ENCODE measurements around the gene SCGB3A1.

SCGB3A1 gene

DNA sequence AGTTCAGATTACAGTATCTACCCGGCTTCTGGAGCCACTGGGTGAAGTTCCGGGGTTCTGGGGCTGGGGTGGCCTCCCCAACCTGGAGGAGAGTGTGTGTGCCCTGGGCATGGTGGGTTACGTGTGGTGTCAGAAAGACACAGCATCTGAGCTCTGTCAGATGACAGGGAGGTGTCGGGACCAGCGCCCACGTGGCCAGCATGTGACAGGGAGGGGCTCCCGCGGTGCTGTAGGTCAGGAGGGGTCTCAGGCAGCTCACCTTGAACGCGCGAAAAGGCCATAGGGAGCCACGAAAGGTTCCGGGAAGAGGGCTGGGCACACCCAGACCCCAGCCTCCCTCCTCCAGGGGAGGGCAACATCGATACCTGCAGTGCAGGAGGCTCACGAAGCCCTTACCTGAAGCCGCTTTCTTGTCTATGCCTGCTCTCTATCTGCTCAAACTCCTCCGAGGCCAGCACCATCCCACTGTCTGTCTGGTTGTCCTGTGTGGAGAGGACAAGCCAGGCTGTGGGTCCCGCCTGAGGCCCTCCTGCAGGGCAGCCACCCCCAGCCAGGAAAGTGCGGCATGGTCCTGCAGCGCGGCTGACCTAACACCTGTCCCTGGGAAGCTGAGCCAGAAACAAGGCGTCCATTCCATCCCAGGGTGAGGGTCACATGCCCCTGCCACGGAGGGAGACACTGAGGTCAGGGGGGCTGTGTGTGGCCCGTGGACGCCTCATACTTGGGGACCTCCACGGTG lies 17.4 kb upstream of the SCGB3A1 start:
- H3K9me2 ChIP-seq (replicated peaks; ENCODE audit: low read depth, low read length), result no peaks in the 10 kb centered on the region
- H3K9me3 ChIP-seq (ENCODE audit: insufficient read depth, low read depth, low read length), result no peaks in the 10 kb centered on the region
- no peak overlapping the region for H2AFZ ChIP-seq (ENCODE audit: low read length)
- no peaks in the 10 kb centered on the region for H3K4me1 ChIP-seq (ENCODE audit: insufficient read depth, low read length, poor library complexity, severe bottlenecking)
- H3K36me3 ChIP-seq (ENCODE audit: insufficient read depth, low read length), result no peaks in the 10 kb centered on the region
- no peak overlapping the region for H3K4me2 ChIP-seq (ENCODE audit: low read depth, low read length, poor library complexity, severe bottlenecking)
- H3K27me3 ChIP-seq (ENCODE audit: insufficient read depth, low read length, poor library complexity, severe bottlenecking), result no peaks in the 10 kb centered on the region
- no peaks in the 10 kb centered on the region for H3K79me2 ChIP-seq (ENCODE audit: insufficient read depth, low read length)
- no peak overlapping the region for H3K4me3 ChIP-seq (ENCODE audit: low read length, poor library complexity, severe bottlenecking)
- no peak overlapping the region for H3K9ac ChIP-seq (ENCODE audit: low read depth, low read length, poor library complexity, severe bottlenecking)
- TF ChIP-seq EZH2phosphoT487 (IDR thresholded peaks at IDR 0.05; ENCODE audit: borderline replicate concordance), result no peak
- TF ChIP-seq, protein P1, sequence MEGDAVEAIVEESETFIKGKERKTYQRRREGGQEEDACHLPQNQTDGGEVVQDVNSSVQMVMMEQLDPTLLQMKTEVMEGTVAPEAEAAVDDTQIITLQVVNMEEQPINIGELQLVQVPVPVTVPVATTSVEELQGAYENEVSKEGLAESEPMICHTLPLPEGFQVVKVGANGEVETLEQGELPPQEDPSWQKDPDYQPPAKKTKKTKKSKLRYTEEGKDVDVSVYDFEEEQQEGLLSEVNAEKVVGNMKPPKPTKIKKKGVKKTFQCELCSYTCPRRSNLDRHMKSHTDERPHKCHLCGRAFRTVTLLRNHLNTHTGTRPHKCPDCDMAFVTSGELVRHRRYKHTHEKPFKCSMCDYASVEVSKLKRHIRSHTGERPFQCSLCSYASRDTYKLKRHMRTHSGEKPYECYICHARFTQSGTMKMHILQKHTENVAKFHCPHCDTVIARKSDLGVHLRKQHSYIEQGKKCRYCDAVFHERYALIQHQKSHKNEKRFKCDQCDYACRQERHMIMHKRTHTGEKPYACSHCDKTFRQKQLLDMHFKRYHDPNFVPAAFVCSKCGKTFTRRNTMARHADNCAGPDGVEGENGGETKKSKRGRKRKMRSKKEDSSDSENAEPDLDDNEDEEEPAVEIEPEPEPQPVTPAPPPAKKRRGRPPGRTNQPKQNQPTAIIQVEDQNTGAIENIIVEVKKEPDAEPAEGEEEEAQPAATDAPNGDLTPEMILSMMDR (conservative IDR thresholded peaks at IDR 0.05; ENCODE audit: low read length), result no peak
- H4K20me1 ChIP-seq (ENCODE audit: insufficient read depth, low read length, poor library complexity, severe bottlenecking), result no peaks in the 10 kb centered on the region
- H3F3A ChIP-seq (ENCODE audit: low read depth), result no peaks in the 10 kb centered on the region

DNA sequence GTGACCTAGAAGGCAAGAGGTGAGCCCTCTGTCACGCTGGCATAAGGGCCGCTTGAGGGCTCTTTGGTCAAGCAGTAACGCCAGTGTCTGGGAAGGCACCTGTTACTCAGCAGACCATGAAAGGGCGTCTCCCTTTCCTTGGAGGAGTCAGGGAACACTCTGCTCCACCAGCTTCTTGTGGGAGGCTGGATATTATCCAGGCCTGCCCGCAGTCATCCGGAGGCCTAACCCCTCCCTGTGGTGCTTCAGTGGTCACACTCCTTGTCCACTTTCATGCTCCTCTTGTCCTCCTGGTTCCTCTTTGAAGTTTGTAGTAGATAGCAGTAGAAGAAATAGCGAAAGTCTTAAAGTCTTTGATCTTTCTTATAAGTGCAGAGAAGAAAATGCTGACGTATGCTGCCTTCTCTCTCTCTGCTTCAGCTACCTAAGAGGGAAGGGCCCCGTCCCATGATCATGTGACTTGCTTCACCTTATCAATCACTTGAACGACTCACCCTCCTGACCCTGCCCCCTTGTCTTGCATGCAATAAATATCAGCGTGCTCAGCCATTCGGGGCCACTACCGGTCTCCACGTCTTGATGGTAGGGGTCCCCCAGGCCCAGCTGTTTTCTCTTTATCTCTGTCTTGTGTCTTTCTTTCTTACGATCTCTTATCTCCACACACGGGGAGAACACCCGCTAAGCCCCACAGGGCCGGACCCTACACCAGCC lies 16.7 kb upstream of the SCGB3A1 start:
- no peak overlapping the region for H3K9ac ChIP-seq (ENCODE audit: low read depth, low read length, poor library complexity, severe bottlenecking)
- no peaks in the 10 kb centered on the region for H4K20me1 ChIP-seq (ENCODE audit: insufficient read depth, low read length, poor library complexity, severe bottlenecking)
- H3K79me2 ChIP-seq (ENCODE audit: insufficient read depth, low read length), result no peaks in the 10 kb centered on the region
- no peak overlapping the region for H3K4me2 ChIP-seq (ENCODE audit: low read depth, low read length, poor library complexity, severe bottlenecking)
- no peak for TF ChIP-seq EZH2phosphoT487 (IDR thresholded peaks at IDR 0.05; ENCODE audit: borderline replicate concordance)
- TF ChIP-seq, protein P1 (conservative IDR thresholded peaks at IDR 0.05; ENCODE audit: low read length), result no peak
- H3K4me3 ChIP-seq (ENCODE audit: low read length, poor library complexity, severe bottlenecking), result no peak overlapping the region
- no peaks in the 10 kb centered on the region for H3K9me2 ChIP-seq (replicated peaks; ENCODE audit: low read depth, low read length)
- no peaks in the 10 kb centered on the region for H3K27me3 ChIP-seq (ENCODE audit: insufficient read depth, low read length, poor library complexity, severe bottlenecking)
- no peaks in the 10 kb centered on the region for H3K4me1 ChIP-seq (ENCODE audit: insufficient read depth, low read length, poor library complexity, severe bottlenecking)
- no peak overlapping the region for H2AFZ ChIP-seq (ENCODE audit: low read length)
- H3K36me3 ChIP-seq (ENCODE audit: insufficient read depth, low read length), result no peaks in the 10 kb centered on the region
- H3K9me3 ChIP-seq (ENCODE audit: insufficient read depth, low read depth, low read length), result no peaks in the 10 kb centered on the region
- no peaks in the 10 kb centered on the region for H3F3A ChIP-seq (ENCODE audit: low read depth)

DNA sequence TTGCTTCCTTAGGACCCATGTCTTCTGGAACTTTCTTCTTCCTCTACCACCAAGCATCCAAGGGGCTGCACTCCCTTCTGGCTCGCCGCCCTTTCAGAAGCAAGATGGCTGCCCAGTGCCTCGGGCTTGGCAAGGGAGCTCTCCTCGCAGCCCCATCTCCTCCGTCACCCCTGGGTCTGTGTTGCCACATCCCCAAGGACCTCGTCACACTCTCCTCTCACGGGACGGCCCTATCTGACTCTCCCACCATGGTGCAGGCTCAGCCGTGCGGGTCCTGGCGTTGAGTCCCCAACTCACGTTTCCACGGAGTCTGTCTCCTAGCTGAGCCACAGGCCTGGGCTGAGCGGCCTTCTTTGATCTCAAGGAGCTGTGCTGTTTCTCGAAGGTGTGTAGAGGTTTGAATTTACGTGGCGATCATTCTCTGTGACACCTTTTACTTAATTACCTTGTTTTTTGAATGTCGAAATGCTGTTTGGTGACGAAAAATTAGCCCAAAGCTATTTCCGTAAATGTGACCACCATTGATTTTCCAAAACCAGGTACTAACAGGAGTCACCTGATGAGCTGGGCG lies 15.0 kb upstream of the SCGB3A1 start:
- H4K20me1 ChIP-seq (ENCODE audit: insufficient read depth, low read length, poor library complexity, severe bottlenecking), result no peaks in the 10 kb centered on the region
- H3K79me2 ChIP-seq (ENCODE audit: insufficient read depth, low read length), result no peaks in the 10 kb centered on the region
- H2AFZ ChIP-seq (ENCODE audit: low read length), result no peak overlapping the region
- H3K9ac ChIP-seq (ENCODE audit: low read depth, low read length, poor library complexity, severe bottlenecking), result no peak overlapping the region
- no peaks in the 10 kb centered on the region for H3K27me3 ChIP-seq (ENCODE audit: insufficient read depth, low read length, poor library complexity, severe bottlenecking)
- no peak overlapping the region for H3K4me3 ChIP-seq (ENCODE audit: low read length, poor library complexity, severe bottlenecking)
- no peak overlapping the region for H3K4me2 ChIP-seq (ENCODE audit: low read depth, low read length, poor library complexity, severe bottlenecking)
- H3K9me2 ChIP-seq (replicated peaks; ENCODE audit: low read depth, low read length), result no peaks in the 10 kb centered on the region
- TF ChIP-seq, protein P1 (conservative IDR thresholded peaks at IDR 0.05; ENCODE audit: low read length), result no peak
- TF ChIP-seq EZH2phosphoT487 (IDR thresholded peaks at IDR 0.05; ENCODE audit: borderline replicate concordance), result no peak
- no peaks in the 10 kb centered on the region for H3K4me1 ChIP-seq (ENCODE audit: insufficient read depth, low read length, poor library complexity, severe bottlenecking)
- H3F3A ChIP-seq (ENCODE audit: low read depth), result no peaks in the 10 kb centered on the region
- no peaks in the 10 kb centered on the region for H3K36me3 ChIP-seq (ENCODE audit: insufficient read depth, low read length)
- H3K9me3 ChIP-seq (ENCODE audit: insufficient read depth, low read depth, low read length), result no peaks in the 10 kb centered on the region

Measured in Loucy (cell line).